Stomach (tissue), 4 donors: ENCODE data around the gene P3R3URF.

Experiments
- POLR2A ChIP-seq, 4 donors: fragments of 450-650 bp; IDR thresholded peaks; one replicate each; pipeline ENCODE4 v1.6.1; 2016; ENCODE audit warnings: antibody characterized with exemption in 4 of 4, control low read depth in 2 of 4, mild to moderate bottlenecking in 1 of 4, moderate library complexity in 1 of 4
- POLR2AphosphoS5 ChIP-seq, 3 donors: sonication (generic); formaldehyde crosslinking; IDR thresholded peaks; one replicate each; pipeline ENCODE4 v1.6.1; 2016; ENCODE audit warnings: antibody characterized with exemption in 3 of 3
- TF ChIP-seq, protein P1 (sequence below), 7 experiments: fragments of 450-650 bp in 4 of 7; fragments of 200-600 bp in 3 of 7; sonication (generic) in 3 of 7; IDR thresholded peaks; one replicate each; pipeline ENCODE4 v1.5.1; 2016 to 2019; ENCODE audit warnings: antibody characterized with exemption in 7 of 7, control low read depth in 2 of 7, mild to moderate bottlenecking in 1 of 7

DNA sequence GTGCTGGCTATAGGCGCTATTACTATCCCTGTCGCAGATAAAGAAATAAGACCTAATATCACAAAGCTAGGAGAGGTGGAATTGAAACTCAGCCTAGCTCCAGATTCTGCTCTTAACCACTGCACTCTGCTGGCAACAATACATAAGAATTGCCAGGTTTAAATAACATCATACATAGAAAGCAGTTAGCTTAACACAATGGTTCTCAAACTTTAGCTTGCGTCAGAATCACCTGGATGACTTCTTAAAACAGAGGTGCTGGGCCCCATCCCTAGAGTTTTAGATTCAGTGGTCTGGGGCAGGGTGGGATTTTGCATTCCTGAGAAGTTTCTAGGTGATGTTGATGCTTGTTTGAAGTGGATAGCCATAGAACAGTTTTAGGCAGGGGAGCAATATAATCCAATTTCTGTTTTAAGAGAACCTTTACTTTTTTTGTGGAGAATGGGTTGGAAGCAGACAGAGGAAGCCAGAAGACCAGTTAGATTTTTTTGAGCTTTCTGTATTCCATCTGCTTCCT, 23.0 kb upstream of the P3R3URF start:
- TF ChIP-seq POLR2A (IDR thresholded peaks at IDR 0.05) (no peak), POLR2AphosphoS5 (IDR thresholded peaks at IDR 0.05) (no peak)
- TF ChIP-seq, protein P1, sequence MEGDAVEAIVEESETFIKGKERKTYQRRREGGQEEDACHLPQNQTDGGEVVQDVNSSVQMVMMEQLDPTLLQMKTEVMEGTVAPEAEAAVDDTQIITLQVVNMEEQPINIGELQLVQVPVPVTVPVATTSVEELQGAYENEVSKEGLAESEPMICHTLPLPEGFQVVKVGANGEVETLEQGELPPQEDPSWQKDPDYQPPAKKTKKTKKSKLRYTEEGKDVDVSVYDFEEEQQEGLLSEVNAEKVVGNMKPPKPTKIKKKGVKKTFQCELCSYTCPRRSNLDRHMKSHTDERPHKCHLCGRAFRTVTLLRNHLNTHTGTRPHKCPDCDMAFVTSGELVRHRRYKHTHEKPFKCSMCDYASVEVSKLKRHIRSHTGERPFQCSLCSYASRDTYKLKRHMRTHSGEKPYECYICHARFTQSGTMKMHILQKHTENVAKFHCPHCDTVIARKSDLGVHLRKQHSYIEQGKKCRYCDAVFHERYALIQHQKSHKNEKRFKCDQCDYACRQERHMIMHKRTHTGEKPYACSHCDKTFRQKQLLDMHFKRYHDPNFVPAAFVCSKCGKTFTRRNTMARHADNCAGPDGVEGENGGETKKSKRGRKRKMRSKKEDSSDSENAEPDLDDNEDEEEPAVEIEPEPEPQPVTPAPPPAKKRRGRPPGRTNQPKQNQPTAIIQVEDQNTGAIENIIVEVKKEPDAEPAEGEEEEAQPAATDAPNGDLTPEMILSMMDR (IDR thresholded peaks at IDR 0.05): no peak
